NB4 (cell line): ENCODE data around the gene TEDC2.

ENCODE experiments used
- CTCF ChIP-seq: IDR thresholded peaks from one replicate; pipeline ENCODE4 v1.5.1; 2012; ENCODE audit warnings: low read depth, low read length
- MAX ChIP-seq: IDR thresholded peaks from 2 replicates; pipeline ENCODE4 v1.6.1; 2011; ENCODE audit warnings: low read depth, low read length
- MYC ChIP-seq: IDR thresholded peaks from 2 replicates; pipeline ENCODE4 v1.6.1; 2011; ENCODE audit warnings: low read depth, low read length

- no peak for TF ChIP-seq CTCF
- TF ChIP-seq MAX: peak; percentile 40; the same call in 1 of the 2 replicates
- TF ChIP-seq MYC: no peak
Measured at GRCh38 chr16:2486645-2487516, 27.0 kb downstream of the TEDC2 start.
